CD4-positive, alpha-beta T cell treated with Interleukin-6 at 100 ng/mL for 8 hours (primary cell): Measurements from ENCODE around the gene MDGA2.

ENCODE experiments used
- DNase-seq: peaks from one replicate; pipeline ENCODE4 v3.0.0-alpha.2; 2020; ENCODE audit warnings: mixed read lengths, low spot score

MDGA2 gene

GRCh38 chr14:47485421-47485820, 190.0 kb downstream of the MDGA2 start:
- DNase-seq, result no peak

- DNase-seq, result no peak
Observed at GRCh38 chr14:47483449-47483848, 192.0 kb downstream of the MDGA2 start.

GRCh38 chr14:47471075-47471474, 204.3 kb downstream of the MDGA2 start:
- no peak for DNase-seq

GRCh38 chr14:47466916-47467315, 208.5 kb downstream of the MDGA2 start:
- no peak for DNase-seq

GRCh38 chr14:47454025-47454424, 221.4 kb downstream of the MDGA2 start:
- DNase-seq, result no peak

- DNase-seq, result no peak
Observed at GRCh38 chr14:47447076-47447475, 228.3 kb downstream of the MDGA2 start.

- no peak for DNase-seq
Observed at GRCh38 chr14:47442211-47442610, 233.2 kb downstream of the MDGA2 start.

- DNase-seq, result no peak
Observed at GRCh38 chr14:47439953-47440352, 235.5 kb downstream of the MDGA2 start.

- DNase-seq, result no peak
Observed at GRCh38 chr14:47438650-47439140, 236.7 kb downstream of the MDGA2 start.

- DNase-seq, result no peak
Observed at GRCh38 chr14:47435331-47435965, 240.0 kb downstream of the MDGA2 start.

- no peak for DNase-seq
Observed at GRCh38 chr14:47427629-47428028, 247.8 kb downstream of the MDGA2 start.

- no peak for DNase-seq
Observed at GRCh38 chr14:47425302-47425701, 250.1 kb downstream of the MDGA2 start.

GRCh38 chr14:47422191-47422590, 253.2 kb downstream of the MDGA2 start:
- no peak for DNase-seq

GRCh38 chr14:47411523-47411922, 263.9 kb downstream of the MDGA2 start:
- DNase-seq, result no peak

GRCh38 chr14:47392326-47392725, 283.1 kb downstream of the MDGA2 start:
- DNase-seq, result no peak

GRCh38 chr14:47390831-47391504, 284.4 kb downstream of the MDGA2 start:
- no peak for DNase-seq

GRCh38 chr14:47389535-47389934, 285.9 kb downstream of the MDGA2 start:
- DNase-seq, result no peak

GRCh38 chr14:47366006-47366405, 309.4 kb downstream of the MDGA2 start:
- no peak for DNase-seq

- DNase-seq, result no peak
Observed at GRCh38 chr14:47365233-47365632, 310.2 kb downstream of the MDGA2 start.

- no peak for DNase-seq
Observed at GRCh38 chr14:47353186-47353585, 322.2 kb downstream of the MDGA2 start.

GRCh38 chr14:47346849-47347248, 328.6 kb downstream of the MDGA2 start:
- no peak for DNase-seq

GRCh38 chr14:47345016-47345415, 330.4 kb downstream of the MDGA2 start:
- no peak for DNase-seq

- DNase-seq, result no peak
Observed at GRCh38 chr14:47332939-47333338, 342.5 kb downstream of the MDGA2 start.

- DNase-seq, result no peak
Observed at GRCh38 chr14:47332106-47332505, 343.3 kb downstream of the MDGA2 start.
